Colonic mucosa (tissue), 4 donors: ENCODE data around the gene CSNK1G2. TPM values are rescaled to one million over a fixed set of nuclear protein-coding genes. Genes with fewer than 3 reads are reported as not detected.

ENCODE experiments used
- DNase-seq: peaks from one replicate; pipeline ENCODE4 v3.0.0-alpha.2; 2020
- H3K27ac ChIP-seq: fragments of 200-600 bp; one replicate; pipeline ENCODE4 v1.8.0; 2021
- H3K27me3 ChIP-seq: fragments of 200-600 bp; one replicate; pipeline ENCODE4 v1.8.0; 2021
- H3K36me3 ChIP-seq: fragments of 200-600 bp; one replicate; pipeline ENCODE4 v1.8.0; 2021
- H3K4me1 ChIP-seq: fragments of 200-600 bp; one replicate; pipeline ENCODE4 v1.8.0; 2021; ENCODE audit warnings: mild to moderate bottlenecking
- H3K4me3 ChIP-seq: fragments of 200-600 bp; one replicate; pipeline ENCODE4 v1.8.0; 2021
- H3K9ac ChIP-seq, 2 donors: one replicate each; pipeline ENCODE4 v1.7.0; 2013; ENCODE audit warnings: control low read depth in 2 of 2, low read depth in 2 of 2, low read length in 2 of 2
- H3K9me3 ChIP-seq: fragments of 200-600 bp; one replicate; pipeline ENCODE4 v1.8.0; 2021
- intact Hi-C: fragments of 100-400 bp; cut with DNase I; formaldehyde crosslinking; loops from one replicate; pipeline ENCODE4 v1.14.1; 2022
- total RNA-seq, 2 donors: library from RNA; stranded (reverse); fragmentation: NEBNext Ultra II Directional in 1 of 2; extraction: Animal tissue kit (Norgen Biotek cat#: 25700) in 1 of 2; gene quantifications; one replicate each; pipeline ENCODE4 v1.2.1, GENCODE V29; 2021
- TF ChIP-seq, protein P1 (sequence below): fragments of 200-600 bp; IDR thresholded peaks from one replicate; pipeline ENCODE4 v1.8.0; 2022; ENCODE audit warnings: antibody characterized with exemption, mild to moderate bottlenecking
- donor health status: healthy.
- donor health status: DM: no; HTN: no; CAD: no.
- donor health status: DM: no; HTN: no; CAD: no.

Gene CSNK1G2
- total RNA-seq, 2 donors from 2014 or later, result 55.3 to 61.0 TPM

GRCh38 chr19:1936916-1937610, 3.9 kb upstream of the CSNK1G2 start:
- intact Hi-C loops, result loop anchor here (10.0 kb wide), 2 partner anchors 78 to 138 kb away; partner anchors contain the start of gene BTBD2
- H3K27ac ChIP-seq, result no peak overlapping the region
- TF ChIP-seq, protein P1, sequence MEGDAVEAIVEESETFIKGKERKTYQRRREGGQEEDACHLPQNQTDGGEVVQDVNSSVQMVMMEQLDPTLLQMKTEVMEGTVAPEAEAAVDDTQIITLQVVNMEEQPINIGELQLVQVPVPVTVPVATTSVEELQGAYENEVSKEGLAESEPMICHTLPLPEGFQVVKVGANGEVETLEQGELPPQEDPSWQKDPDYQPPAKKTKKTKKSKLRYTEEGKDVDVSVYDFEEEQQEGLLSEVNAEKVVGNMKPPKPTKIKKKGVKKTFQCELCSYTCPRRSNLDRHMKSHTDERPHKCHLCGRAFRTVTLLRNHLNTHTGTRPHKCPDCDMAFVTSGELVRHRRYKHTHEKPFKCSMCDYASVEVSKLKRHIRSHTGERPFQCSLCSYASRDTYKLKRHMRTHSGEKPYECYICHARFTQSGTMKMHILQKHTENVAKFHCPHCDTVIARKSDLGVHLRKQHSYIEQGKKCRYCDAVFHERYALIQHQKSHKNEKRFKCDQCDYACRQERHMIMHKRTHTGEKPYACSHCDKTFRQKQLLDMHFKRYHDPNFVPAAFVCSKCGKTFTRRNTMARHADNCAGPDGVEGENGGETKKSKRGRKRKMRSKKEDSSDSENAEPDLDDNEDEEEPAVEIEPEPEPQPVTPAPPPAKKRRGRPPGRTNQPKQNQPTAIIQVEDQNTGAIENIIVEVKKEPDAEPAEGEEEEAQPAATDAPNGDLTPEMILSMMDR, result no peak
- DNase-seq, result no peak
- no peak overlapping the region for H3K4me3 ChIP-seq
- no peaks in the 10 kb centered on the region for H3K27me3 ChIP-seq
- no peak overlapping the region for H3K9ac ChIP-seq
- no peaks in the 10 kb centered on the region for H3K9me3 ChIP-seq
- no peaks in the 10 kb centered on the region for H3K36me3 ChIP-seq
- H3K4me1 ChIP-seq, result peaks cover 4% of the 10 kb centered on the region

DNA sequence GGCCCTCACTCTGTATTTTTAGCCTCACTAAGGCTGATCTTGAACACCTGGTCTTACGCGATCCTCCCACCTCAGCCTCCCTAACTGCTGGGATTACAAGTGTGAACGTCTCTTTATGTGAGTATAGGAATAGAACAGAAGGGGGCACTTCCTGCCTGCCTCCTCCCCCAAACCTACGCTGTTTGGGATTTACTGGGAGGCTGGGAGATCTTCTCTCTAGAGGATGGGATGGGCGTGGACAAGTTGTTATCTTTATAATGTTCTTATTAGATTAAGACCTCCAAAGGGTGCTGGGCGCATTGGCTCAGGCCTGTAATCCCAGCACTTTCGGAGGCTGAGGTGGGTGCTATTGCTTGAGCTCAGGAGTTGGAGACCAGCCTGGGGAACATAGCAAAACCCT, 2.9 kb upstream of the CSNK1G2 start:
- TF ChIP-seq, protein P1, result no peak
- no peaks in the 10 kb centered on the region for H3K36me3 ChIP-seq

DNA sequence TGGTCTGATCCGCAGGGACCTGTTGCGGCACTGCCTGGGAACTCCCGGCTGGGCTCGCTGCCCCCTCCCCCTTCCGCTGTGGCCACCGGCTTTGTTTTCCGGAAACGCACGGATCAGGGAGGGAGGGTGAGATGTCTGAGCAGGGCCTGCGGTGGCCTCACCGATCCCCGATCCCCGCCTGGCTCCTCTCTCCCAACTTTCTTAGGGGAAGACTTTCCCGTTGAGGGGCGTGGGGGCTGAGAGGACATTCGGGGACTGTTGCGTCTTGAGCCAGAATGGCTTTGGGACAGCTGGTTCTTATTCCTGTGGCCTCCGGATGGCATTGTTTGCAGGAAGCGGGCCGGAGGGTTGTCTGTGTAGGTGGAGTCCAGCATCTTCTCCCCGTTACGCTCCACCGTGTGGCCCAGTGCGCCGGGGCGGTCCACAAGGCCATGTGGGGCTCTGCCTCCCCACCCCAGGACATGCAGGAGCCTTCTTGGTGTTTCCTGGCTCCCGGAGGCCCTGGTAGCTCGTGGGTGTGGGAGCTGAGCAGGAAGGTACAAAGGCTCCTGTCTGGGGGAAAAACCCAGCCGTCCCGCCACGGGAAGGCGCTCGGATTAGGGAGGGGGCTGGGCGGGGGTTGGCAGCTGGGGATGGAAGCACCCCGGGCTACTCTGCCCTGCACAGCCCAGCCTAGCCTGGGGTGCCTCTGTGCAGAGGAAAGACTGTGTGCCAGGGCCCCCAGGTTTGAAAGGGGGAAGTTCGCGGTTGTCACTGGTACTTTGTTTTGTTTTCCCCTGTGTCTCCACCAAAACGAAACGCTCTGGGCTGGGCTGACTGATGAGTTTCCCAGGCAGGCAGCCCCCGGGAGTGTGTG, 1.3 kb downstream of the CSNK1G2 start:
- intact Hi-C loops, result no loop called here
- H3K9me3 ChIP-seq, result no peaks in the 10 kb centered on the region
- H3K27me3 ChIP-seq, result no peaks in the 10 kb centered on the region
- H3K27ac ChIP-seq, result peak overlapping the region; percentile 86
- H3K4me3 ChIP-seq, result peak overlapping the region; percentile 61
- peak; percentile 83 for DNase-seq
- TF ChIP-seq, protein P1, result no peak
- no peaks in the 10 kb centered on the region for H3K36me3 ChIP-seq
- peak overlapping the region; percentile 80 to 96 for H3K9ac ChIP-seq
- peaks cover 21% of the 10 kb centered on the region for H3K4me1 ChIP-seq

More for the DNA sequence above, 2.9 kb upstream of the CSNK1G2 start:
- H3K27me3 ChIP-seq, result no peaks in the 10 kb centered on the region
- no peak overlapping the region for H3K4me3 ChIP-seq
- H3K9me3 ChIP-seq, result no peaks in the 10 kb centered on the region
- H3K27ac ChIP-seq, result no peak overlapping the region
- intact Hi-C loops, result loop anchor here (10.0 kb wide), 2 partner anchors 77 to 137 kb away; partner anchors contain the start of gene BTBD2
- no peak for DNase-seq
- no peak overlapping the region for H3K9ac ChIP-seq
- peaks cover 10% of the 10 kb centered on the region for H3K4me1 ChIP-seq

DNA sequence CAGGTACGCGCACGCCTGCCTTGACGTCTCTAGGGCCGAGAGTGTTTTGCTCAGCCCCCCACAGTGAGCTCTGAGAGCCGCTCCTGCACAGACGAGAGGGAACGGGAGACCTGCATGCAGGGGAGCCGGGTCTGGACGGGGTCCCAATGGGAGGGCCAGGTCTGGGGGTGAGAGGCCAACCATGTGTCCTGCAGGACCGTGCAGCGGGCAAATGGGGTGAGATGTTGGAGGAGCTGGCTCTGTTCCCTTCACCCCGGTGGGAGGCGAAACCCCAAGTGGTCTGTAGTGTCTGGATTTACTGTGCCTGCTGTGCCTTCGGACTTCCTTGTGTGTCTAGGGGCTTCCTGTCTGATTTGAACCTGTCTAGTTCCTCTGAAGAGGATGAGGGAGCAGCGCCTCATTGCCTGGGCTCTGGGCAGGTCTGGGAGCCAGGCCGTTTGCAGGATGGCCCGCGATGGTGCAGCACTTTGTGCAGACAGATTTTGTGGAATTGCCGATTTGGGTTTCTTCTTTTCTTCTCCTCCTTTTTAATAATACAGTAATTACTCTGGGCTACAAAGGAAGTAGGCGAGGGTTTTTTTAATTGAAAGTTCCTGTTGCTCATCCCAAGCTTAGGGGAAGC, 2.1 kb downstream of the CSNK1G2 start:
- no peak for DNase-seq
- H3K4me1 ChIP-seq, result peaks cover 21% of the 10 kb centered on the region
- peak overlapping the region; percentile 61 for H3K4me3 ChIP-seq
- H3K27me3 ChIP-seq, result no peaks in the 10 kb centered on the region
- intact Hi-C loops, result no loop called here
- H3K9me3 ChIP-seq, result no peaks in the 10 kb centered on the region
- peak overlapping the region; percentile 86 for H3K27ac ChIP-seq
- no peaks in the 10 kb centered on the region for H3K36me3 ChIP-seq
- TF ChIP-seq, protein P1, result no peak
- peak overlapping the region in 1 of 2 donors; percentile 96 for H3K9ac ChIP-seq

- Histone ChIP-seq H3K9ac (no peak overlapping the region), H3K27ac (no peak overlapping the region), H3K4me1 (peaks cover 21% of the 10 kb centered on the region), H3K36me3 (no peaks in the 10 kb centered on the region), H3K27me3 (no peaks in the 10 kb centered on the region), H3K4me3 (peak overlapping the region; percentile 61), H3K9me3 (no peaks in the 10 kb centered on the region)
- TF ChIP-seq, protein P1, result no peak
- no peak for DNase-seq
- intact Hi-C loops, result no loop called here
Observed at GRCh38 chr19:1943661-1944087, 2.7 kb downstream of the CSNK1G2 start.
